NCI-H1436 (cell line): ENCODE measurements around the gene DPP6.
"Not testable (repeated sequence)": the region's sequence is repeated elsewhere in the genome, so short reads cannot be mapped to it uniquely, and the experiment has no call there.

Source experiments
- DNase-seq: peaks from one replicate; lab custom pipeline; 2025; lab: John Stamatoyannopoulos, UW

DPP6 gene

GRCh38 chr7:154148791-154149516 lies 96.8 kb downstream of the DPP6 start:
- DNase-seq, result not testable (repeated sequence)

- not testable (repeated sequence) for DNase-seq
These were observed 98.5 kb downstream of the DPP6 start for GRCh38 chr7:154150656-154151055.

- DNase-seq, result not testable (repeated sequence)
These were observed 99.1 kb downstream of the DPP6 start for GRCh38 chr7:154151306-154151705.

- not testable (repeated sequence) for DNase-seq
These were observed 103.7 kb downstream of the DPP6 start for GRCh38 chr7:154155928-154156327.

GRCh38 chr7:154162921-154163320 lies 110.7 kb downstream of the DPP6 start:
- DNase-seq, result not testable (repeated sequence)

GRCh38 chr7:154163642-154164041 lies 111.4 kb downstream of the DPP6 start:
- DNase-seq, result not testable (repeated sequence)

- DNase-seq, result no peak
These were observed 114.9 kb downstream of the DPP6 start for GRCh38 chr7:154167051-154167450.

GRCh38 chr7:154167807-154168206 lies 115.6 kb downstream of the DPP6 start:
- no peak for DNase-seq

GRCh38 chr7:154171422-154171821 lies 119.2 kb downstream of the DPP6 start:
- DNase-seq, result peak; percentile 57

- no peak for DNase-seq
These were observed 120.0 kb downstream of the DPP6 start for GRCh38 chr7:154172236-154172635.

- DNase-seq, result no peak
These were observed 125.4 kb downstream of the DPP6 start for GRCh38 chr7:154177584-154177983.

- no peak for DNase-seq
These were observed 126.7 kb downstream of the DPP6 start for GRCh38 chr7:154178895-154179294.

- no peak for DNase-seq
These were observed 131.3 kb downstream of the DPP6 start for GRCh38 chr7:154183482-154183881.

GRCh38 chr7:154183946-154184345 lies 131.7 kb downstream of the DPP6 start:
- DNase-seq, result no peak

- no peak for DNase-seq
These were observed 134.6 kb downstream of the DPP6 start for GRCh38 chr7:154186811-154187210.

GRCh38 chr7:154188330-154188729 lies 136.1 kb downstream of the DPP6 start:
- no peak for DNase-seq

- DNase-seq, result no peak
These were observed 143.1 kb downstream of the DPP6 start for GRCh38 chr7:154195266-154195665.

GRCh38 chr7:154198481-154198880 lies 146.3 kb downstream of the DPP6 start:
- no peak for DNase-seq

GRCh38 chr7:154200241-154200640 lies 148.0 kb downstream of the DPP6 start:
- DNase-seq, result no peak

GRCh38 chr7:154202002-154202401 lies 149.8 kb downstream of the DPP6 start:
- no peak for DNase-seq

GRCh38 chr7:154204046-154204445 lies 151.8 kb downstream of the DPP6 start:
- DNase-seq, result no peak

GRCh38 chr7:154212861-154213260 lies 160.7 kb downstream of the DPP6 start:
- DNase-seq, result no peak

- DNase-seq, result no peak
These were observed 165.6 kb downstream of the DPP6 start for GRCh38 chr7:154217688-154218340.

- no peak for DNase-seq
These were observed 179.5 kb downstream of the DPP6 start for GRCh38 chr7:154231732-154232131.
